ENCODE results near the gene KCNN4. TPM values are rescaled to one million over a fixed set of nuclear protein-coding genes. Genes with fewer than 3 reads are reported as not detected.

The KCNN4 gene
- total and polyA plus RNA-seq, 2 of the 13 experiments (the other 11 are each of a cell fraction or from before 2014, with no cell fraction given) = 0.13 to 0.25 TPM

GRCh38 chr19:43807651-43808050 is 26.9 kb upstream of the KCNN4 start:
- CTCF ChIA-PET (ENCODE audit: low intra/inter-chr PET ratio, low total read pairs) = no interaction called here
- no peak for FAIRE-seq
- no peaks in the 10 kb centered on the region for H4K20me1 ChIP-seq (ENCODE audit: insufficient read depth, low read length)

More at GRCh38 chr19:43807651-43808050, 26.9 kb upstream of the KCNN4 start:
- no peak overlapping the region for H3K9ac ChIP-seq (ENCODE audit: insufficient read depth, low read depth, low read length)
- H3K27ac ChIP-seq (ENCODE audit: extremely low read length, insufficient read depth, low read length) = no peak overlapping the region
- no peak overlapping the region for H3K4me2 ChIP-seq (ENCODE audit: low read depth, low read length)
- in situ Hi-C loops (cut with HindIII; ENCODE audit: extremely low pct_ligation_motif_present, low pct_unique_long_range_greater_than_20kb) = no loop called here
- peaks cover 4% of the 10 kb centered on the region for H3K9me3 ChIP-seq (ENCODE audit: low read length)
- DNase-seq (ENCODE audit: low spot score) = no peak
- intact Hi-C loops (cut with micrococcal nuclease; ENCODE audit: unreplicated experiment) = no loop called here
- no peaks in the 10 kb centered on the region for H3K4me1 ChIP-seq (ENCODE audit: insufficient read depth, low read length)
- no peak overlapping the region for H3K4me3 ChIP-seq (replicated peaks in 1 of 3; ENCODE audit: insufficient read depth in 1 of 3, low read depth in 2 of 3, low read length in 3 of 3)
- no peaks in the 10 kb centered on the region for H3K79me2 ChIP-seq (ENCODE audit: insufficient read depth, low read length)
- TF ChIP-seq HDAC6 (IDR thresholded peaks at IDR 0.05; ENCODE audit: low read depth, low read length) = no peak
- TF ChIP-seq ZUFSP (CRISPR knock-in tag; IDR thresholded peaks at IDR 0.05; ENCODE audit: borderline replicate concordance) = no peak
- no peak for TF ChIP-seq ETV6 (CRISPR knock-in tag; conservative IDR thresholded peaks at IDR 0.05)
- no peak for TF ChIP-seq NKX3-1 (CRISPR knock-in tag; IDR thresholded peaks at IDR 0.05)
- TF ChIP-seq ZKSCAN1 (IDR thresholded peaks at IDR 0.05; ENCODE audit: low read length) = no peak
- TF ChIP-seq GMEB1 (CRISPR knock-in tag; IDR thresholded peaks at IDR 0.05; ENCODE audit: borderline replicate concordance) = no peak
- no peak for TF ChIP-seq CBX1 (IDR thresholded peaks at IDR 0.05; ENCODE audit: low read depth)
- no peak for TF ChIP-seq NBN (conservative IDR thresholded peaks at IDR 0.05)
- TF ChIP-seq IKZF5 (CRISPR knock-in tag; IDR thresholded peaks at IDR 0.05) = no peak
- no peak for TF ChIP-seq ZMAT5 (CRISPR knock-in tag; IDR thresholded peaks at IDR 0.05; ENCODE audit: borderline replicate concordance, low read depth)
- no peak for TF ChIP-seq BORCS8-MEF2B (CRISPR knock-in tag; IDR thresholded peaks at IDR 0.05)
- no peak for TF ChIP-seq CENPX (CRISPR knock-in tag; IDR thresholded peaks at IDR 0.05)
- POLR2A ChIA-PET = no interaction called here
- no TSS peak for BruUV-seq (replicated peaks)
- H2AFZ ChIP-seq (ENCODE audit: low read length) = no peak overlapping the region
- ATAC-seq = no peak
- H3K36me3 ChIP-seq (replicated peaks in 1 of 2; ENCODE audit: control insufficient read depth in 1 of 2, insufficient read depth in 2 of 2, low read length in 2 of 2) = no peaks in the 10 kb centered on the region
- H3K27me3 ChIP-seq (ENCODE audit: control insufficient read depth in 1 of 2, insufficient read depth in 2 of 2, low read length in 2 of 2) = no peaks in the 10 kb centered on the region; a peak in 1 of 5 replicates
